GM19467 (cell line): Measurements from ENCODE around the gene DBH.

ENCODE experiments used
- ATAC-seq: cut with Tn5 transposase; IDR thresholded peaks from one replicate; pipeline ENCODE4 v1.9.1; 2021; ENCODE audit warnings: mild to moderate bottlenecking, moderate library complexity; ENCODE audit not compliant: unreplicated experiment

DBH gene

GRCh38 chr9:133642708-133643361, 6.7 kb downstream of the DBH start:
- ATAC-seq, result no peak

GRCh38 chr9:133643362-133643755, 7.2 kb downstream of the DBH start:
- no peak for ATAC-seq

- no peak for ATAC-seq
These were observed 8.0 kb downstream of the DBH start for GRCh38 chr9:133643978-133644760.

GRCh38 chr9:133645021-133645765, 9.0 kb downstream of the DBH start:
- ATAC-seq, result no peak

GRCh38 chr9:133647148-133647547, 11.0 kb downstream of the DBH start:
- ATAC-seq, result no peak

- ATAC-seq, result no peak
These were observed 11.8 kb downstream of the DBH start for GRCh38 chr9:133647765-133648469.

GRCh38 chr9:133649194-133649593, 13.0 kb downstream of the DBH start:
- no peak for ATAC-seq

GRCh38 chr9:133650026-133650425, 13.9 kb downstream of the DBH start:
- ATAC-seq, result no peak

- no peak for ATAC-seq
These were observed 17.5 kb downstream of the DBH start for GRCh38 chr9:133653638-133654037.

- no peak for ATAC-seq
These were observed 18.8 kb downstream of the DBH start for GRCh38 chr9:133654736-133655657.

- no peak for ATAC-seq
These were observed 19.5 kb downstream of the DBH start for GRCh38 chr9:133655701-133656100.

GRCh38 chr9:133656211-133657119, 20.3 kb downstream of the DBH start:
- ATAC-seq, result no peak

- ATAC-seq, result no peak
These were observed 21.0 kb downstream of the DBH start for GRCh38 chr9:133657120-133657661.

- ATAC-seq, result no peak
These were observed 22.6 kb downstream of the DBH start for GRCh38 chr9:133658442-133659431.

GRCh38 chr9:133659516-133659915, 23.4 kb downstream of the DBH start:
- no peak for ATAC-seq

- no peak for ATAC-seq
These were observed 25.8 kb downstream of the DBH start for GRCh38 chr9:133661846-133662540.
